ENCODE data around the gene WDR33.

WDR33 gene

DNA sequence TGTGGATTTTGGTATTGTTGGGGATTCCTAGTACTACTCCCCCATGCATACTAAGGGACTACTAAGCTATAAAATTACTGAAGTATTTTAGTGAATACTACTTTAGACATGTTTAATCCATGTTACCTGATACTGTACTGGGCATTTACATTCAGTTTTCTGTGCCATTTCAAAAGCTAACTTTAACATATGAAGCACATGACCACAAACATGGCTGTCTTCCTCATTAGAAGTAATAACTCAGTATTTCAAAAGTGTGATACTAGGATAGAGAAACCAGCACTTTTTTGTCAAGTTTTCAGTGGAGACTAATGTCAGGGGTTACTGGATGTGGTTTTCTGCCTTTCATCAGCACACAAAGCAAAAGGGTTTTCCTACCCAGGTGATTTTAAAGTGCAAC lies 27.9 kb downstream of the WDR33 start:
- H3K36me3 ChIP-seq (ENCODE audit: control insufficient read depth in 1 of 2, insufficient read depth in 2 of 2, low read depth in 1 of 2, low read length in 2 of 2) = peaks cover 10 to 11% of the 10 kb centered on the region in 2 experiments
- H3K27me3 ChIP-seq (ENCODE audit: control insufficient read depth in 1 of 2, insufficient read depth in 1 of 2, low read length in 2 of 2) = no peaks in the 10 kb centered on the region
- no peak overlapping the region for H2AFZ ChIP-seq (ENCODE audit: low read depth, low read length)
- H2BK15ac ChIP-seq (ENCODE audit: low read depth, poor library complexity, severe bottlenecking) = no peak overlapping the region
- no peaks in the 10 kb centered on the region for H3K4me1 ChIP-seq (ENCODE audit: control insufficient read depth, insufficient read depth, low read depth, low read length)
- no peak overlapping the region for H3K23ac ChIP-seq (ENCODE audit: low read length in 2 of 2)
- H4K8ac ChIP-seq (ENCODE audit: low read length) = no peak overlapping the region
- H3K9me3 ChIP-seq (ENCODE audit: control insufficient read depth, low read length) = no peaks in the 10 kb centered on the region
- no peak overlapping the region for H3K27ac ChIP-seq (ENCODE audit: low read length, poor library complexity, severe bottlenecking)
- H2BK12ac ChIP-seq (ENCODE audit: low read length in 2 of 2) = no peak overlapping the region
- no peak overlapping the region for H4K91ac ChIP-seq (ENCODE audit: low read length)
- no peak overlapping the region for H2BK5ac ChIP-seq (ENCODE audit: low read depth, low read length, poor library complexity, severe bottlenecking)
- H3K4me2 ChIP-seq (ENCODE audit: low read length, poor library complexity, severe bottlenecking) = no peak overlapping the region
- H3K14ac ChIP-seq (ENCODE audit: low read length in 2 of 2) = no peak overlapping the region
- H3K18ac ChIP-seq (ENCODE audit: low read depth in 1 of 2, low read length in 2 of 2) = no peak overlapping the region
- no peak overlapping the region for H2BK120ac ChIP-seq (ENCODE audit: low read depth, low read length)
- no peak for DNase-seq
- H3K79me1 ChIP-seq (replicated peaks; ENCODE audit: low read length, poor library complexity, severe bottlenecking) = peaks cover 12% of the 10 kb centered on the region
- H3K4ac ChIP-seq (ENCODE audit: low read depth in 1 of 2, low read length in 2 of 2) = no peak overlapping the region
- no peak overlapping the region for H3K4me3 ChIP-seq (ENCODE audit: insufficient read depth in 1 of 2, low read depth in 1 of 2, low read length in 2 of 2)
- H3K9ac ChIP-seq (ENCODE audit: low read length) = no peak overlapping the region
- no peak overlapping the region for H2AK5ac ChIP-seq (ENCODE audit: low read length, severe bottlenecking)

DNA sequence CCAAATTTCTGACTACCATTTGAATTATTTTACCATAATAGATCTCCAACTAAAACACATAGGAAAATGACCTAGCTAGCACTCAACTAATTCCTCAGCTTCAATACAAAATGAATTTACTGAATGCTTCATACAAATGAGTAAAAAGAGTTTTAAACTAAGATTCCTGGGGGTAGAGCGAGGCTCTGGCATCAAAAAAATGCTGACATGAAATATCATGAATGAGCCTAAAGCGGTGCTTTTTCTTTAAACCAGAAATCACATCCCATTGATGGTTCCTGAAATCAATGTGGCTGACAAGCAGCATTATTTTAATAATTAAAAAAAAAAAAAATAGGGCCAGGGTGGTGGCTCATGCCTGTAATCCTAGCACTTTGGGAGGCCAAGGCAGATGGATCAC lies 32.1 kb downstream of the WDR33 start:
- no peak overlapping the region for H2AK5ac ChIP-seq (ENCODE audit: low read length, severe bottlenecking)
- 82% methylated on average over 2 of the region's 2 CpGs for WGBS

GRCh38 chr2:127778447-127778846 lies 32.5 kb downstream of the WDR33 start:
- Histone ChIP-seq H4K91ac (ENCODE audit: low read length) (no peak overlapping the region), H3K9ac (ENCODE audit: low read length) (no peak overlapping the region), H2BK15ac (ENCODE audit: low read depth, poor library complexity, severe bottlenecking) (no peak overlapping the region), H3K9me3 (ENCODE audit: control insufficient read depth, low read length) (no peaks in the 10 kb centered on the region), H3K4me3 (ENCODE audit: insufficient read depth in 1 of 2, low read depth in 1 of 2, low read length in 2 of 2) (no peak overlapping the region), H2AFZ (ENCODE audit: low read depth, low read length) (no peak overlapping the region), H3K4ac (ENCODE audit: low read depth in 1 of 2, low read length in 2 of 2) (no peak overlapping the region), H2BK12ac (ENCODE audit: low read length in 2 of 2) (no peak overlapping the region), H3K36me3 (ENCODE audit: control insufficient read depth in 1 of 2, insufficient read depth in 2 of 2, low read depth in 1 of 2, low read length in 2 of 2) (peaks cover 5 to 9% of the 10 kb centered on the region in 2 experiments), H3K4me2 (ENCODE audit: low read length, poor library complexity, severe bottlenecking) (no peak overlapping the region), H2BK5ac (ENCODE audit: low read depth, low read length, poor library complexity, severe bottlenecking) (no peak overlapping the region), H3K4me1 (ENCODE audit: control insufficient read depth, insufficient read depth, low read depth, low read length) (peaks cover 4% of the 10 kb centered on the region), H3K79me1 (replicated peaks; ENCODE audit: low read length, poor library complexity, severe bottlenecking) (peaks cover 3% of the 10 kb centered on the region), H3K14ac (ENCODE audit: low read length in 2 of 2) (no peak overlapping the region), H3K27ac (ENCODE audit: low read length, poor library complexity, severe bottlenecking) (no peak overlapping the region), H2BK120ac (ENCODE audit: low read depth, low read length) (no peak overlapping the region), H3K18ac (ENCODE audit: low read depth in 1 of 2, low read length in 2 of 2) (no peak overlapping the region), H3K27me3 (ENCODE audit: control insufficient read depth in 1 of 2, insufficient read depth in 1 of 2, low read length in 2 of 2) (no peaks in the 10 kb centered on the region), H3K23ac (ENCODE audit: low read length in 2 of 2) (no peak overlapping the region), H4K8ac (ENCODE audit: low read length) (no peak overlapping the region), H2AK5ac (ENCODE audit: low read length, severe bottlenecking) (no peak overlapping the region)
- 71% methylated on average over 1 of the region's 2 CpGs for WGBS
- no peak for DNase-seq

More for the DNA sequence above, 32.1 kb downstream of the WDR33 start:
- Histone ChIP-seq H2AFZ (ENCODE audit: low read depth, low read length) (no peak overlapping the region), H2BK12ac (ENCODE audit: low read length in 2 of 2) (no peak overlapping the region), H3K9ac (ENCODE audit: low read length) (no peak overlapping the region), H2BK120ac (ENCODE audit: low read depth, low read length) (no peak overlapping the region), H3K14ac (ENCODE audit: low read length in 2 of 2) (no peak overlapping the region), H3K18ac (ENCODE audit: low read depth in 1 of 2, low read length in 2 of 2) (no peak overlapping the region), H3K4me1 (ENCODE audit: control insufficient read depth, insufficient read depth, low read depth, low read length) (peaks cover 1% of the 10 kb centered on the region), H3K4me2 (ENCODE audit: low read length, poor library complexity, severe bottlenecking) (no peak overlapping the region), H3K27me3 (ENCODE audit: control insufficient read depth in 1 of 2, insufficient read depth in 1 of 2, low read length in 2 of 2) (no peaks in the 10 kb centered on the region), H3K4ac (ENCODE audit: low read depth in 1 of 2, low read length in 2 of 2) (no peak overlapping the region), H2BK15ac (ENCODE audit: low read depth, poor library complexity, severe bottlenecking) (no peak overlapping the region), H2BK5ac (ENCODE audit: low read depth, low read length, poor library complexity, severe bottlenecking) (no peak overlapping the region), H3K79me1 (replicated peaks; ENCODE audit: low read length, poor library complexity, severe bottlenecking) (peaks cover 3% of the 10 kb centered on the region), H3K4me3 (ENCODE audit: insufficient read depth in 1 of 2, low read depth in 1 of 2, low read length in 2 of 2) (no peak overlapping the region), H4K8ac (ENCODE audit: low read length) (no peak overlapping the region), H3K27ac (ENCODE audit: low read length, poor library complexity, severe bottlenecking) (no peak overlapping the region), H4K91ac (ENCODE audit: low read length) (no peak overlapping the region), H3K9me3 (ENCODE audit: control insufficient read depth, low read length) (no peaks in the 10 kb centered on the region), H3K23ac (ENCODE audit: low read length in 2 of 2) (no peak overlapping the region), H3K36me3 (ENCODE audit: control insufficient read depth in 1 of 2, insufficient read depth in 2 of 2, low read depth in 1 of 2, low read length in 2 of 2) (peaks cover 5 to 9% of the 10 kb centered on the region in 2 experiments)
- no peak for DNase-seq

- no peaks in the 10 kb centered on the region for H3K9me3 ChIP-seq (ENCODE audit: control insufficient read depth, low read length)
Observed at GRCh38 chr2:127776122-127776780, 34.7 kb downstream of the WDR33 start.

More at GRCh38 chr2:127776122-127776780, 34.7 kb downstream of the WDR33 start:
- H2AFZ ChIP-seq (ENCODE audit: low read depth, low read length) = no peak overlapping the region
- no peak overlapping the region for H3K27ac ChIP-seq (ENCODE audit: low read length, poor library complexity, severe bottlenecking)
- no peak overlapping the region for H3K4ac ChIP-seq (ENCODE audit: low read depth in 1 of 2, low read length in 2 of 2)
- H3K9ac ChIP-seq (ENCODE audit: low read length) = no peak overlapping the region
- DNase-seq = no peak
- H3K4me1 ChIP-seq (ENCODE audit: control insufficient read depth, insufficient read depth, low read depth, low read length) = peaks cover 9% of the 10 kb centered on the region
- H3K23ac ChIP-seq (ENCODE audit: low read length in 2 of 2) = no peak overlapping the region
- no peak overlapping the region for H2BK12ac ChIP-seq (ENCODE audit: low read length in 2 of 2)
- no peak overlapping the region for H3K18ac ChIP-seq (ENCODE audit: low read depth in 1 of 2, low read length in 2 of 2)
- H2BK15ac ChIP-seq (ENCODE audit: low read depth, poor library complexity, severe bottlenecking) = no peak overlapping the region
- no peak overlapping the region for H2BK120ac ChIP-seq (ENCODE audit: low read depth, low read length)
- H3K36me3 ChIP-seq (ENCODE audit: control insufficient read depth in 1 of 2, insufficient read depth in 2 of 2, low read depth in 1 of 2, low read length in 2 of 2) = peaks cover 3 to 7% of the 10 kb centered on the region in 2 experiments
- H4K91ac ChIP-seq (ENCODE audit: low read length) = no peak overlapping the region
- WGBS = 100% methylated on average over 3 of the region's 3 CpGs
- H3K14ac ChIP-seq (ENCODE audit: low read length in 2 of 2) = no peak overlapping the region
- no peaks in the 10 kb centered on the region for H3K27me3 ChIP-seq (ENCODE audit: control insufficient read depth in 1 of 2, insufficient read depth in 1 of 2, low read length in 2 of 2)
- H2BK5ac ChIP-seq (ENCODE audit: low read depth, low read length, poor library complexity, severe bottlenecking) = no peak overlapping the region
- H3K79me1 ChIP-seq (replicated peaks; ENCODE audit: low read length, poor library complexity, severe bottlenecking) = no peaks in the 10 kb centered on the region
- no peak overlapping the region for H3K4me2 ChIP-seq (ENCODE audit: low read length, poor library complexity, severe bottlenecking)
- H4K8ac ChIP-seq (ENCODE audit: low read length) = no peak overlapping the region
- no peak overlapping the region for H3K4me3 ChIP-seq (ENCODE audit: insufficient read depth in 1 of 2, low read depth in 1 of 2, low read length in 2 of 2)
- H2AK5ac ChIP-seq (ENCODE audit: low read length, severe bottlenecking) = no peak overlapping the region

Data from mesenchymal stem cell (in vitro differentiated cells and primary cell).